Anterior cingulate cortex (tissue), 58 donors: ENCODE results near the gene GADD45G.

Experiments used
- DNase-seq, 58 donors: peaks; one replicate each; lab custom pipeline; 2025; lab: John Stamatoyannopoulos, UW

The GADD45G gene

DNA sequence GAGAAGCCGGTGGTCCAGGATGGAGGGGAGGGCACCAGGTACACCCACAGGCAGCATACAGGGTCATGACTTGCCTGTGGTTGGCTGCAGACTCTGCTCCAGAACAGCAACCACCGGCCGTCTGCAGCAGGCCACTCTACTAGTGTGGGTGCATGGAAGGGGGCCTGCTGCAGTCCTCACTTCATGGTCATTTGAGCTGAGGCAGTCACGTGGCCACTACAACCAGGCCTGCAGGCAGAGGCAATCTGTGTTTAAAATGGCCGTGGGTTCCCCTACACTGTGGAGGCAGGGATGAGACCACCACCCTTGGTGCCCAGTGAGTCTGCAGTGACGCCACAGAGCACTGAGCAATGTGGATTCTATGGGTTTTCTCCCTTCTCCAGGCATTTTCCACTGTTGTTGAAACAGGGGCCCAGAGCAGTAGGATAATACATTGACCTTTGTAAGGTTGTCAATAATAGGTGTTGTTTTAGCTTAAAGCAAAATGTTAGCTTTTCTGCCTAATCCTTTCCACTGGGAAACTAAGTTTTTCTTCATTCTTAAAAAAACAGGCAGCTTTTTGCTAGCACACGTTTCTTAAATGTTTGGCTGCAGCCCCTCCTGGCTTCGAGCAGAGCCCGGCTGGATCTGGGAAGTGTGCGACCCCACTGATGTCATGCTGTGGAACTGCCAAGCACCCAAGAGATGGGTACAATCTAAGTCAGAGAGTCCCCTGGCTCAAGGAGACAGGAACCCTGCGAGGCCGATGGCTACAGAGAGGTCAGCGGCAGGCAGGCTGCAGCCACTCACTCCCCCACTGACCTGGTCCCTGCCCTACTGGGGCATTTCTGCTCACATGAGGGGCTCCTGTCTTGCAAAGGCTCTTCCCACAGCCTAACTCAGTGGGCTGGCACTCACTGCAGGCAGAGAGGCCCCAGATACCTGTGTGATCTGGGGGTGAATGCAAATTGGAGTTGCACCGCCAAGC lies 21.2 kb downstream of the GADD45G start:
- no peak for DNase-seq

GRCh38 chr9:89626741-89627265 lies 22.0 kb downstream of the GADD45G start:
- DNase-seq: no peak

GRCh38 chr9:89628601-89629000 lies 23.8 kb downstream of the GADD45G start:
- DNase-seq: no peak

GRCh38 chr9:89629081-89629976 lies 24.5 kb downstream of the GADD45G start:
- DNase-seq: no peak

GRCh38 chr9:89630508-89630907 lies 25.7 kb downstream of the GADD45G start:
- no peak for DNase-seq

GRCh38 chr9:89631384-89631783 lies 26.6 kb downstream of the GADD45G start:
- peak in 24 of 58 donors; percentile 13 to 62 (median 27) for DNase-seq

GRCh38 chr9:89632192-89632733 lies 27.5 kb downstream of the GADD45G start:
- no peak for DNase-seq

- DNase-seq: no peak
Measured at GRCh38 chr9:89632736-89633135, 27.9 kb downstream of the GADD45G start.

DNA sequence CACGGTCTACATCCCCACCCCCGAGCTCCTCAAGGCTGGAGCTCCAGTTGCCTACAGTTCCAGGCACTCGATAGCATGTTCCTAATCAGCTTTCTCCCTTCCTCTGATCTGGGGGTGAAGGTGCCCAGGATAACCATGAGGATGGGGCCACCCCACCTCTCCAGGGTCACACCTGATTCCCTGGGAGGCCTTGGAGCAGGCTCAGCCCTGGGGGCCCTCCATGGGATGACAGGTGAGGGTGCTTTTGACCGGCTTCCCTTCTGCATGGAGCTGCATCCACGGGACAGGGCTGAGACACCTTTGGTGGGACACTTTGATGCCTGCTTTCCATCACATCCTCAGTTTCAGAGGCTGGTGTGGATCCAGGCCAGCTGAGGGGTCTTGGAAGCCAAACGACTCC lies 28.6 kb downstream of the GADD45G start:
- DNase-seq: no peak

DNA sequence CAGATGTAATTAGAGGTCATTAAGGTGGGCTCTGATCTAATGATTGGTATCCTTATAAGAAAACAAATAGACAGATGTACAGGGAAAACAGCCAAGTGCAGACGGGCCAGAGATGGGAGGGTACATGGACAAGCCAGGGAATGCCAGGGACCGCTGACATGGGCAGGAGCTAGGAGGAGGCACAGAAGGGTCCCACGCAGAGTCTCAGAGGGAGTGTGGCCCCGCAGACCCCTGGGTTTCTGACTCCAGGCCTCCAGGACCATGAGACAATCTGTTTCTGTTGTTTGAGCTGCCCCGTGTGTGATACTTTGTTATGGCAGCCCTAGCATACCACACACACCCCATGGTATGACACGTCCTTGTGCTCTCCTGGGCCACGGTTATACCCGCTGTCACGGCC lies 29.1 kb downstream of the GADD45G start:
- DNase-seq: no peak

- DNase-seq: peak in 3 of 58 donors; percentile 15 to 29 (median 16)
Measured at GRCh38 chr9:89634995-89635742, 30.4 kb downstream of the GADD45G start.

DNA sequence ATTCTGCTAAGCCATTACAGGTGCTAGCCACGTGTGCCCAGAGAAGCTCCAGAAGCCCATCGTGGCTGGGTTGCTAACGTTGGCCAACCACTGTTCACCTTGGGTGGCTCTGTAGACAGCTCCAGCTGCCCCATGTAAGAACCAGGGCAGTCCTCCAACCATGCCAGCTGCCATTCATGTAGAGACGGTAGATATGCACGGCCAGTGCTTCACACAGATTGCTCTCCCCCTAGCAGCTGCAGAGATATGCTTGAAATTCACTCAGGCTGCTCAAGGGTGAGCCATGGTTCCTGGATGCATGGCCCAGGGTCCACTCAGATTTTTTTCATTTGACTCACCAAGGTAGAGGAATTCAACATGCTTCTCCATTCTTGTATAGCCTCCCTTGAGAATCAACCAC lies 31.0 kb downstream of the GADD45G start:
- no peak for DNase-seq

- DNase-seq: no peak
Measured at GRCh38 chr9:89637787-89638186, 33.0 kb downstream of the GADD45G start.

DNA sequence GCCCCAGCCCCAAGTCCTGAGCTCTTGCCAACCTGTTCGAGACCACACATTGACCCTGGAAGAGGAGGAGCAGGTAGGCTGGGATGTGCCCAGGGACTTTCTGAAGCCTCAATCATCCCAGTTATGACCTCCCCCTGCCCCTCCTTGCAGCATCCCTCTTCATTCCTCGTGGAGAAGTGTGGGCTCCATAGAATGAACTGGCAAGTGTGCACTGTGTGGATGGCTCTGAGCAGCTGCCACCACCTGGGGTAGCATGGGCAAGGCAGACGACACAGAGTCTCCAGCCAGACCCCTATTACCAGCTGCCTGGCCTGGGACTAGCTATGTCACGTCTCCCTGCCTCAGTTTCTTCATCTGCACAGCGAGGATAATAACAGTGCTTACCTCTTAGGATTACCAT lies 33.5 kb downstream of the GADD45G start:
- no peak for DNase-seq

- DNase-seq: no peak
Measured at GRCh38 chr9:89638893-89639292, 34.1 kb downstream of the GADD45G start.

GRCh38 chr9:89639367-89639795 lies 34.6 kb downstream of the GADD45G start:
- DNase-seq: peak in 48 of 58 donors; percentile 13 to 81 (median 46)

DNA sequence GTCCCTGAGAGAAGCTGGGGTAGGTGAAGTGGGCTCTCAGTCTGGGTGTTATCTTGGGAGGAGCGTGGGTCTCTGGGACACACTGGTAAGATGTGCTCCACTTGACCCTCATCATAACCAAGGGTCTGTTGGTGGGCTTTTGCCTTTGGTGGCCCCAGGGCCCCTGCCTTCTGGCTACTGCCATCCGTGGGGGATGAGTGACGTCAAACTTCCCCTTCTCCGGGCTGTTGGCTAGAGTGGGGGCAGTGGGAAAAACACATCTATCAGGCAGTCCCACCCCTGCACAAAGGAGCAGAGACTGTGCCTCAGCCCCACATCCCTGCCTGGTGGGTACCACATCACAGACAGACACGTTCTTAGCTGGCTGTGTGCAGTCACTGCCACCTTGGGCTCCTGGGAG lies 35.1 kb downstream of the GADD45G start:
- no peak for DNase-seq

- DNase-seq: peak in 2 of 58 donors; percentile 32 to 34
Measured at GRCh38 chr9:89640361-89640760, 35.5 kb downstream of the GADD45G start.

DNA sequence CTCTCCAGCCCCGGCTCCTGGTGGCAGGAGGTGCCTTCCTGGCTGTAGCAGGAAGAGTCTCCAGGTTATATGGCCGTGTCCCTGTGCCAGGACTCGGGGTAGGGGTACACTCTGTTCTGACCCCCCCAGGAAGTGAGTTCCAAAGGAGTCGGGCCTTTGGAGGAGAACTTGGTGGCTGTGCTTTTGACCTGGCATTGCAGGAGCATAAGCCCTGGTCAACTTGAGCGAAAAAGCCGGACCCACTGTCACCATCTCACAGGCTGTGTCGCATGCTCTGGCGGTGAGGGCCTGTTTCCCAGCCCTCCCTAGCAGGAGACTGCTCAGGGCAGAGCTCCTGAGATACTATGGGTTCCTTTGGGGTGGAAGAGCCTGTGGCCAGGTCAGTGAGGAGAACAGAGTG lies 36.0 kb downstream of the GADD45G start:
- no peak for DNase-seq

- no peak for DNase-seq
Measured at GRCh38 chr9:89641980-89642379, 37.2 kb downstream of the GADD45G start.
